Measurements from ENCODE around the gene GPC1. TPM values are rescaled to one million over a fixed set of nuclear protein-coding genes. Genes with fewer than 3 reads are reported as not detected.

Gene GPC1
- total and polyA plus RNA-seq, 2 of the 4 experiments (the other 2 are of a cell fraction), result 16.0 to 211 TPM

GRCh38 chr2:240481720-240482119 is 46.3 kb downstream of the GPC1 start:
- no peak overlapping the region for H2BK120ac ChIP-seq (ENCODE audit: low read depth, low read length)

More at GRCh38 chr2:240481720-240482119, 46.3 kb downstream of the GPC1 start:
- Histone ChIP-seq H2AK9ac (replicated peaks; ENCODE audit: low read depth, low read length, poor library complexity) (no peak overlapping the region), H3K4me3 (ENCODE audit: insufficient read depth, low read depth, low read length) (no peak overlapping the region), H3K27me3 (ENCODE audit: control insufficient read depth, insufficient read depth, low read length) (no peaks in the 10 kb centered on the region), H3K36me3 (ENCODE audit: control insufficient read depth, insufficient read depth, low read length) (no peaks in the 10 kb centered on the region), H4K20me1 (ENCODE audit: insufficient read depth, low read length) (no peaks in the 10 kb centered on the region), H2BK5ac (ENCODE audit: low read depth, low read length, poor library complexity, severe bottlenecking) (no peak overlapping the region), H2BK20ac (ENCODE audit: low read depth, low read length) (no peak overlapping the region), H3K79me1 (ENCODE audit: low read depth in 1 of 2, low read length in 2 of 2) (no peaks in the 10 kb centered on the region), H4K8ac (ENCODE audit: low read depth in 2 of 2, low read length in 2 of 2) (no peak overlapping the region), H3K56ac (ENCODE audit: extremely low read depth, insufficient read depth, low read length) (no peak overlapping the region), H4K5ac (ENCODE audit: low read depth, low read length) (no peak overlapping the region), H2BK15ac (ENCODE audit: low read depth, low read length) (no peak overlapping the region), H3K9me1 (ENCODE audit: insufficient read depth, low read length) (no peaks in the 10 kb centered on the region), H3K4me2 (ENCODE audit: low read depth, low read length) (no peak overlapping the region), H4K91ac (ENCODE audit: insufficient read depth, low read depth, low read length) (no peak overlapping the region), H3K4me1 (ENCODE audit: control insufficient read depth, insufficient read depth, low read length) (no peaks in the 10 kb centered on the region), H3K4ac (ENCODE audit: low read depth, low read length) (no peak overlapping the region), H3K14ac (replicated peaks; ENCODE audit: low read depth, low read length) (no peak overlapping the region), H3K23ac (ENCODE audit: low read depth, low read length) (no peak overlapping the region), H3K18ac (ENCODE audit: low read depth, low read length) (no peak overlapping the region), H2AK5ac (ENCODE audit: low read depth, low read length) (no peak overlapping the region), H3K27ac (ENCODE audit: insufficient read depth, low read length) (no peak overlapping the region), H3K9ac (ENCODE audit: low read depth, low read length) (no peak overlapping the region), H3K9me3 (ENCODE audit: control insufficient read depth, insufficient read depth, low read length) (no peaks in the 10 kb centered on the region), H2AFZ (replicated peaks; ENCODE audit: low read length, poor library complexity) (no peak overlapping the region)
- WGBS, 2 experiments (ENCODE audit: extremely low coverage in 2 of 2, insufficient read length in 1 of 2), result 80% methylated on average over 1 of the region's 5 CpGs; no CpG with 5 or more reads in 1 of the 2 experiments
- TF ChIP-seq RFX5 (IDR thresholded peaks at IDR 0.05; ENCODE audit: low read depth, low read length), result no peak
- TF ChIP-seq MAFK (IDR thresholded peaks at IDR 0.05; ENCODE audit: low read depth, low read length), result no peak
- no peak for TF ChIP-seq MXI1 (IDR thresholded peaks at IDR 0.05; ENCODE audit: borderline replicate concordance, low read depth, low read length)
- TF ChIP-seq MAZ (IDR thresholded peaks at IDR 0.05; ENCODE audit: borderline replicate concordance, low read depth, low read length), result no peak
- TF ChIP-seq RAD21 (IDR thresholded peaks at IDR 0.05; ENCODE audit: low read length), result no peak
- no peak for TF ChIP-seq FOS (IDR thresholded peaks at IDR 0.05; ENCODE audit: low read depth, low read length)
- no peak for TF ChIP-seq USF2 (IDR thresholded peaks at IDR 0.05; ENCODE audit: low read depth, low read length)
- no peak for TF ChIP-seq RCOR1 (IDR thresholded peaks at IDR 0.05; ENCODE audit: insufficient replicate concordance, low read length)
- intact Hi-C loops (cut with micrococcal nuclease), result no loop called here
- CTCF ChIA-PET, result no interaction called here
- no TSS peak for BruUV-seq (replicated peaks)
- dilution Hi-C loops (cut with HindIII; ENCODE audit: low sequenced_read_pairs, unreplicated experiment), result no loop called here
- in situ Hi-C loops (cut with MboI; ENCODE audit: low sequenced_read_pairs), result no loop called here
- ATAC-seq (ENCODE audit: low read depth) (no peak), DNase-seq (no peak)
- POLR2A ChIA-PET (ENCODE audit: unreplicated experiment), result no interaction called here
